Endothelial cell of umbilical vein (primary cell): ENCODE measurements around the gene PRRC2B. TPM values are rescaled to one million over a fixed set of nuclear protein-coding genes. Genes with fewer than 3 reads are reported as not detected.

ENCODE experiments used
- BruUV-seq: library from RNA; stranded (reverse); fragments of 400-500 nt; replicated peaks from 2 replicates; lab custom pipeline; 2021; lab: Mats Ljungman, UMichigan
- CTCF ChIA-PET: fragments of 300-600, 350-600 bp; sonication (Branson Sonifier 250); formaldehyde crosslinking; loops from one replicate; lab custom pipeline; 2021; ENCODE audit warnings: antibody characterized with exemption, inconsistent platforms; lab: Charles Lee
- POLR2A ChIA-PET: fragments of 300-600, 350-600 bp; sonication (Branson Sonifier 250); formaldehyde crosslinking; loops from one replicate; lab custom pipeline; 2021; ENCODE audit warnings: antibody characterized with exemption, inconsistent platforms; lab: Charles Lee
- DNase-seq: peaks from one replicate; pipeline ENCODE4 v3.0.0-alpha.2; 2011; ENCODE audit warnings: low read depth, low spot score
- FAIRE-seq: peaks from 2 replicates; lab custom pipeline; 2011; peaks lifted over from hg19 to GRCh38; lab: Jason Lieb, UNC
- H2AFZ ChIP-seq: 2 replicates; pipeline ENCODE4 v1.6.0; 2012; ENCODE audit warnings: low read depth, low read length, control low read depth, inconsistent platforms
- H3K27ac ChIP-seq: 2 replicates; pipeline ENCODE4 v1.5.1; 2011; ENCODE audit warnings: low read depth, mild to moderate bottlenecking, control low read depth, low read length, moderate library complexity; ENCODE audit not compliant: insufficient read depth
- H3K27me3 ChIP-seq, 2 experiments: 2 replicates each; pipeline versions ENCODE4 v1.6.0 to v1.6.1; 2011; ENCODE audit warnings: low read length in 2 of 2, mixed read lengths in 1 of 2; ENCODE audit not compliant: control insufficient read depth in 2 of 2, insufficient read depth in 2 of 2
- H3K36me3 ChIP-seq, 2 experiments: 2 replicates in 1 of 2; 3 replicates in 1 of 2; pipeline ENCODE4 v1.5.1; 2011; ENCODE audit warnings: low read length in 2 of 2, mild to moderate bottlenecking in 1 of 2, moderate library complexity in 1 of 2; ENCODE audit not compliant: control insufficient read depth in 2 of 2, insufficient read depth in 2 of 2; ENCODE audit errors: extremely low read depth in 1 of 2
- H3K4me1 ChIP-seq: 3 replicates; pipeline ENCODE4 v1.5.1; 2011; ENCODE audit warnings: mild to moderate bottlenecking, low read length; ENCODE audit not compliant: control insufficient read depth, insufficient read depth; ENCODE audit errors: extremely low read depth
- H3K4me2 ChIP-seq: 2 replicates; pipeline ENCODE4 v1.6.1; 2011; ENCODE audit warnings: low read length, control low read depth, mixed read lengths; ENCODE audit not compliant: insufficient read depth
- H3K4me3 ChIP-seq, 3 experiments: fragments of 200-600 bp in 1 of 3; sonication (generic), shearing (Covaris generic) in 1 of 3; replicated peaks in 1 of 3; 2 replicates each; pipeline ENCODE4 v1.5.1; 2011 to 2016; ENCODE audit warnings: control low read depth in 3 of 3, low read length in 3 of 3, mild to moderate bottlenecking in 2 of 3, inconsistent platforms in 1 of 3, low read depth in 1 of 3, moderate library complexity in 1 of 3; ENCODE audit not compliant: insufficient read depth in 1 of 3
- H3K79me2 ChIP-seq: 2 replicates; pipeline ENCODE4 v1.6.0; 2012; ENCODE audit warnings: low read length, inconsistent platforms; ENCODE audit not compliant: control insufficient read depth, insufficient read depth
- H3K9ac ChIP-seq: replicated peaks from 2 replicates; pipeline ENCODE3; 2011; ENCODE audit warnings: low read length, control low read depth; ENCODE audit not compliant: insufficient read depth; ENCODE audit errors: extremely low read depth
- H3K9me1 ChIP-seq: replicated peaks from 3 replicates; pipeline ENCODE4 v1.6.0; 2011; ENCODE audit warnings: mild to moderate bottlenecking, low read length; ENCODE audit not compliant: control insufficient read depth, insufficient read depth; ENCODE audit errors: extremely low read depth
- H3K9me3 ChIP-seq: replicated peaks from 2 replicates; pipeline ENCODE4 v1.5.1; 2012; ENCODE audit warnings: low read length, inconsistent platforms; ENCODE audit not compliant: control insufficient read depth, insufficient read depth
- H4K20me1 ChIP-seq: replicated peaks from 2 replicates; pipeline ENCODE3; 2011; ENCODE audit warnings: mild to moderate bottlenecking, low read length; ENCODE audit not compliant: control insufficient read depth, insufficient read depth; ENCODE audit errors: extremely low read depth
- CTCF ChIP-seq, 2 donors: IDR thresholded peaks; 1 replicate in 1 of 2; 2 replicates in 1 of 2; pipeline ENCODE4 v1.5.1; 2011; ENCODE audit warnings: low read length in 2 of 2, mild to moderate bottlenecking in 2 of 2, moderate library complexity in 2 of 2, control low read depth in 1 of 2, inconsistent platforms in 1 of 2, low read depth in 1 of 2; ENCODE audit not compliant: insufficient read depth in 1 of 2; ENCODE audit errors: extremely low read depth in 1 of 2
- EZH2 ChIP-seq: IDR thresholded peaks from 2 replicates; pipeline ENCODE4 v1.6.1; 2012; ENCODE audit warnings: borderline replicate concordance, low read depth, mild to moderate bottlenecking, moderate library complexity, low read length, inconsistent platforms; ENCODE audit not compliant: severe bottlenecking
- FOS ChIP-seq: IDR thresholded peaks from 2 replicates; pipeline ENCODE4 v1.6.1; 2011; ENCODE audit warnings: mild to moderate bottlenecking, low read length, moderate library complexity, borderline replicate concordance; ENCODE audit not compliant: insufficient read depth
- GATA2 ChIP-seq: IDR thresholded peaks from 2 replicates; pipeline ENCODE4 v1.7.0; 2011; ENCODE audit warnings: low read depth, mild to moderate bottlenecking, moderate library complexity, mixed read lengths, low read length; ENCODE audit not compliant: insufficient read length, insufficient read depth
- JUN ChIP-seq: IDR thresholded peaks from 2 replicates; pipeline ENCODE4 v1.6.1; 2011; ENCODE audit warnings: borderline replicate concordance, low read depth; ENCODE audit not compliant: insufficient read length, insufficient read depth
- MYC ChIP-seq: IDR thresholded peaks from one replicate; pipeline ENCODE4 v1.6.1; 2011; ENCODE audit warnings: mild to moderate bottlenecking, low read depth, low read length
- POLR2A ChIP-seq: IDR thresholded peaks from 2 replicates; pipeline ENCODE4 v1.6.1; 2012; ENCODE audit warnings: low read depth, mild to moderate bottlenecking, control low read depth, low read length
- POLR2AphosphoS5 ChIP-seq: IDR thresholded peaks from 2 replicates; pipeline ENCODE4 v1.6.1; 2012; ENCODE audit warnings: low read depth, mild to moderate bottlenecking, control low read depth, low read length, moderate library complexity; ENCODE audit not compliant: insufficient read depth
- dilution Hi-C: fragments of 300-500 bp; cut with MboI; formaldehyde crosslinking; loops from one replicate; pipeline ENCODE4 v1.15.0; 2019; ENCODE audit warnings: low sequenced_read_pairs; ENCODE audit not compliant: extremely low pct_ligation_motif_present
- intact Hi-C: fragments of 100-400 bp; cut with micrococcal nuclease; formaldehyde crosslinking; loops from one replicate; pipeline ENCODE4 v1.10.0; 2022
- polyA plus RNA-seq, 4 experiments: library from polyadenylated mRNA; depleted of rRNA in 3 of 4; stranded (reverse) in 3 of 4; unstranded in 1 of 4; fragments of >200 nt; gene quantifications; 2 replicates each; pipeline versions ENCODE4 v1.2.1 to v1.2.3, GENCODE V29; 2011 to 2012; ENCODE audit warnings: missing spikeins in 1 of 4
- total RNA-seq: library from RNA; stranded (reverse); gene quantifications from 2 replicates; pipeline ENCODE4 v1.2.3, GENCODE V29; 2021
- TF ChIP-seq, protein P1 (sequence below): IDR thresholded peaks from 2 replicates; pipeline ENCODE4 v1.6.1; 2011; ENCODE audit not compliant: insufficient read depth, insufficient read length

The PRRC2B gene
- total and polyA plus RNA-seq, 2 donors (not counting 3 experiments of a cell fraction or from before 2014, with no cell fraction given) = 35.6 to 256 TPM

DNA sequence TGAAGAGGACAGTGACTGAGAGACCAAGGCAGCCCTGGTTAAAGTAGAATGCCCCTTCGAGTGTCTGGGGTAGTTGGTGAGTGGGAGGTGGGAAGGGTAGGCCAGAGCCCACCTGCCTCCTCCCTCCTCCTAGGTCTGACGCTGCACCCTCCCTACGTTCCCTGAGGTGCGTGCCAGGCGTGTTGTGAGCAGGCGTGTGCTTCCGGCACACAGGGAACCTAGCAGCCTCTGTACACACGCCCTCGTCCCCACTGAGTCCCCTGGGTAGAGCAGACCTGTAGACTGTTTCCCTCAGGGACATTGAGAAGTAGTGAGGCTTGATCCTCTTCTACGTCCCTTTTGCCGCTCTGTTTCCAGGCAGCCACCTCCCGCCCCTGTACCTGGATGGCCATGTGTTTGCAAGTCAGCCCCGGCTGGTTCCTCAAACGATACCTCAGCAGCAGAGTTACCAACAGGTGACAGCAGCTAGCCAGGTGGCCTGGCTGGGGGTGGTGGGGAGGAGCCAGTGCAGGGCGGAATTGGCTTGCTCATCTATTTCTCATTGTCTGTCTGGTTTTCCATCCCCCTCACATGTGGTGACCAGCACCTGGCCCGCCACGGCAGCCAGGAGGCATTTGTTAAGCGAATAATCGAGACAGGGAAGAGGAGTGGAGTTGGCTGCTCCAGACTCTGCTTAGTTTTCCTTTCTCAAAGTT is 92.0 kb downstream of the PRRC2B start:
- Histone ChIP-seq H3K4me2 (no peak overlapping the region), H4K20me1 (no peaks in the 10 kb centered on the region), H3K9me3 (no peaks in the 10 kb centered on the region), H3K4me1 (no peaks in the 10 kb centered on the region), H3K27ac (no peak overlapping the region), H3K27me3 (no peaks in the 10 kb centered on the region), H2AFZ (no peak overlapping the region), H3K36me3 (peaks cover 36 to 90% of the 10 kb centered on the region in 2 experiments), H3K4me3 (no peak overlapping the region), H3K9ac (no peak overlapping the region), H3K9me1 (no peaks in the 10 kb centered on the region), H3K79me2 (peaks cover 3% of the 10 kb centered on the region)
- no TSS peak for BruUV-seq
- POLR2A ChIA-PET = no interaction called here
- intact Hi-C loops = no loop called here
- CTCF ChIA-PET = interaction anchor here (1.2 kb wide), 1 partner anchor 12 kb away, joined by 3 read pairs; no protein-coding TSS in a partner anchor
- no peak for DNase-seq
- dilution Hi-C loops = no loop called here
- TF ChIP-seq EZH2 (no peak), GATA2 (no peak), FOS (no peak), POLR2A (no peak), MYC (no peak), JUN (no peak), POLR2AphosphoS5 (no peak), CTCF (IDR thresholded peaks at IDR 0.05; ENCODE audit: extremely low read depth in 1 of 2, insufficient read depth in 1 of 2, low read depth in 1 of 2, low read length in 2 of 2) (no peak)
- TF ChIP-seq, protein P1, sequence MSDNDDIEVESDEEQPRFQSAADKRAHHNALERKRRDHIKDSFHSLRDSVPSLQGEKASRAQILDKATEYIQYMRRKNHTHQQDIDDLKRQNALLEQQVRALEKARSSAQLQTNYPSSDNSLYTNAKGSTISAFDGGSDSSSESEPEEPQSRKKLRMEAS = no peak
- no peak for FAIRE-seq
